ENCODE results near the gene RNF126.
"Not testable (repeated sequence)": the region's sequence is repeated elsewhere in the genome, so short reads cannot be mapped to it uniquely, and the experiment has no call there.

Gene RNF126

GRCh38 chr19:607301-608154 lies 55.5 kb downstream of the RNF126 start:
- DNase-seq (ENCODE audit: low spot score), result no peak
- no peak for TF ChIP-seq CTCF (IDR thresholded peaks at IDR 0.05)
- no peak overlapping the region for H3K27ac ChIP-seq
- H3K4me3 ChIP-seq, result no peak overlapping the region

GRCh38 chr19:605061-605971 lies 57.7 kb downstream of the RNF126 start:
- DNase-seq (ENCODE audit: low spot score); H3K27ac ChIP-seq; H3K4me3 ChIP-seq: not testable (repeated sequence)

GRCh38 chr19:604355-604754 lies 58.7 kb downstream of the RNF126 start:
- H3K4me3 ChIP-seq, result no peak overlapping the region
- no peak for TF ChIP-seq CTCF (IDR thresholded peaks at IDR 0.05)
- H3K27ac ChIP-seq, result no peak overlapping the region
- DNase-seq (ENCODE audit: low spot score), result no peak

- H3K4me3 ChIP-seq; DNase-seq (ENCODE audit: low spot score); H3K27ac ChIP-seq: not testable (repeated sequence)
Observed at GRCh38 chr19:603779-604178, 59.2 kb downstream of the RNF126 start.

GRCh38 chr19:603302-603639 lies 59.7 kb downstream of the RNF126 start:
- not testable (repeated sequence) for H3K27ac ChIP-seq; DNase-seq (ENCODE audit: low spot score); H3K4me3 ChIP-seq

GRCh38 chr19:602391-603301 lies 60.4 kb downstream of the RNF126 start:
- Histone ChIP-seq H3K27ac (no peak overlapping the region), H3K4me3 (no peak overlapping the region)
- no peak for TF ChIP-seq CTCF (IDR thresholded peaks at IDR 0.05)
- DNase-seq (ENCODE audit: low spot score), result no peak

- Histone ChIP-seq H3K4me3 (no peak overlapping the region), H3K27ac (no peak overlapping the region)
- TF ChIP-seq CTCF (IDR thresholded peaks at IDR 0.05), result no peak
- no peak for DNase-seq (ENCODE audit: low spot score)
Observed at GRCh38 chr19:601790-602189, 61.2 kb downstream of the RNF126 start.

- TF ChIP-seq CTCF (IDR thresholded peaks at IDR 0.05), result no peak
- DNase-seq (ENCODE audit: low spot score), result no peak
Observed at GRCh38 chr19:601310-601709, 61.7 kb downstream of the RNF126 start.

More at GRCh38 chr19:601310-601709, 61.7 kb downstream of the RNF126 start:
- Histone ChIP-seq H3K27ac (no peak overlapping the region), H3K4me3 (no peak overlapping the region)
